HepG2 (cell line): ENCODE results near the gene CLRN2. TPM values are rescaled to one million over a fixed set of nuclear protein-coding genes. Genes with fewer than 3 reads are reported as not detected.

Source experiments
- FOSL2 ChIP-seq: sonication (generic); formaldehyde crosslinking; IDR thresholded peaks from 2 replicates; pipeline ENCODE4 v1.4.0; 2020; ENCODE audit warnings: missing genetic modification reagents
- FOXK2 ChIP-seq: fragments of 450-650 bp; IDR thresholded peaks from 2 replicates; pipeline ENCODE4 v1.6.1; 2016
- GPN1 ChIP-seq: sonication (generic); formaldehyde crosslinking; IDR thresholded peaks from 2 replicates; pipeline ENCODE4 v1.5.1; 2020; ENCODE audit warnings: missing genetic modification reagents, borderline replicate concordance
- HCFC1 ChIP-seq: fragments of 150-350 bp; IDR thresholded peaks from 2 replicates; pipeline ENCODE4 v1.6.1; 2014; ENCODE audit warnings: low read depth, low read length
- JARID2 ChIP-seq: sonication (generic); formaldehyde crosslinking; IDR thresholded peaks from 2 replicates; pipeline ENCODE4 v1.8.1; 2023; ENCODE audit warnings: missing genetic modification reagents, inconsistent platforms; ENCODE audit not compliant: insufficient replicate concordance
- MZF1 ChIP-seq: sonication (generic); formaldehyde crosslinking; IDR thresholded peaks from 2 replicates; pipeline ENCODE4 v1.8.1; 2023; ENCODE audit warnings: mild to moderate bottlenecking, missing genetic modification reagents, borderline replicate concordance
- NCOA1 ChIP-seq: sonication (generic); formaldehyde crosslinking; IDR thresholded peaks from 2 replicates; pipeline ENCODE4 v1.9.0; 2021; ENCODE audit warnings: missing genetic modification reagents
- NCOA5 ChIP-seq: sonication (generic); formaldehyde crosslinking; IDR thresholded peaks from 2 replicates; pipeline ENCODE4 v1.4.0; 2020; ENCODE audit warnings: missing genetic modification reagents
- NR3C1 ChIP-seq: sonication (generic); formaldehyde crosslinking; IDR thresholded peaks from 2 replicates; pipeline ENCODE4 v1.4.0; 2020; ENCODE audit warnings: missing genetic modification reagents
- SRSF1 ChIP-seq: fragments of 200-400 bp; formaldehyde crosslinking; optimal IDR thresholded peaks from 2 replicates; pipeline ENCODE3; 2017; ENCODE audit warnings: mild to moderate bottlenecking, low read depth, low read length, moderate library complexity
- TAF15 ChIP-seq: fragments of 200-400 bp; formaldehyde crosslinking; IDR thresholded peaks from one replicate; pipeline ENCODE4 v1.6.1; 2018; ENCODE audit warnings: mild to moderate bottlenecking, low read depth, low read length; ENCODE audit not compliant: poor library complexity, severe bottlenecking
- TOE1 ChIP-seq: sonication (generic); formaldehyde crosslinking; IDR thresholded peaks from 2 replicates; pipeline ENCODE4 v1.4.0; 2020; ENCODE audit warnings: mild to moderate bottlenecking, missing genetic modification reagents
- ZMAT3 ChIP-seq: sonication (generic); formaldehyde crosslinking; conservative IDR thresholded peaks from 2 replicates; pipeline ENCODE4 v1.7.0; 2021; ENCODE audit warnings: missing genetic modification reagents
- ZNF34 ChIP-seq: sonication (generic); formaldehyde crosslinking; IDR thresholded peaks from 2 replicates; pipeline ENCODE4 v1.4.0; 2020; ENCODE audit warnings: mild to moderate bottlenecking, missing genetic modification reagents, borderline replicate concordance
- ZNF510 ChIP-seq: sonication (generic); formaldehyde crosslinking; IDR thresholded peaks from 2 replicates; pipeline ENCODE4 v1.4.0; 2020; ENCODE audit warnings: low read depth, mild to moderate bottlenecking, missing genetic modification reagents
- ZNF670 ChIP-seq: sonication (generic); formaldehyde crosslinking; IDR thresholded peaks from 2 replicates; pipeline ENCODE4 v1.8.0; 2022; ENCODE audit warnings: mild to moderate bottlenecking, missing genetic modification reagents, borderline replicate concordance
- ZNF816 ChIP-seq: sonication (generic); formaldehyde crosslinking; IDR thresholded peaks from 2 replicates; pipeline ENCODE4 v1.8.0; 2022; ENCODE audit warnings: missing genetic modification reagents, mild to moderate bottlenecking, borderline replicate concordance
- polyA plus RNA-seq, 8 experiments: library from polyadenylated mRNA; depleted of rRNA in 3 of 8; stranded (reverse) in 7 of 8; unstranded in 1 of 8; fragments of >200 nt; fragmentation: Illumina TruSeq in 4 of 8; extraction: Trizol in 4 of 8; gene quantifications; 2 replicates each; pipeline versions ENCODE4 v1.2.1 to v1.2.3, GENCODE V29; 2011 to 2016; ENCODE audit warnings: low read depth in 4 of 8, missing spikeins in 1 of 8, mixed read lengths in 1 of 8; ENCODE audit not compliant: insufficient read depth in 1 of 8
- total RNA-seq, 5 experiments: library from RNA; depleted of rRNA; stranded (reverse); fragments of >200 nt; fragmentation: Illumina TruSeq; extraction: Trizol; gene quantifications; 2 replicates each; pipeline ENCODE4 v1.2.3, GENCODE V29; 2016; ENCODE audit warnings: low read depth in 1 of 5
- TF ChIP-seq, protein P1 (sequence below): sonication (generic); formaldehyde crosslinking; IDR thresholded peaks from 2 replicates; pipeline ENCODE4 v1.4.0; 2020; ENCODE audit warnings: missing genetic modification reagents, mild to moderate bottlenecking, borderline replicate concordance
- TF ChIP-seq, protein P2 (sequence below): sonication (generic); formaldehyde crosslinking; IDR thresholded peaks from 2 replicates; pipeline ENCODE4 v1.8.1; 2022; ENCODE audit warnings: mild to moderate bottlenecking, missing genetic modification reagents
- TF ChIP-seq, protein P3 (sequence below): IDR thresholded peaks from 2 replicates; pipeline ENCODE4 v1.6.1; 2012; ENCODE audit warnings: inconsistent platforms
- TF ChIP-seq, protein P4 (sequence below): sonication (generic); formaldehyde crosslinking; IDR thresholded peaks from 2 replicates; pipeline ENCODE4 v1.4.0; 2020; ENCODE audit warnings: missing genetic modification reagents; ENCODE audit errors: not compliant biosample characterization
- TF ChIP-seq, protein P5 (sequence below): sonication (generic); IDR thresholded peaks from 2 replicates; pipeline ENCODE4 v1.6.1; 2016; ENCODE audit warnings: low read depth, borderline replicate concordance
- TF ChIP-seq, protein P6 (sequence below): conservative IDR thresholded peaks from 2 replicates; pipeline ENCODE4 v1.6.1; 2018; ENCODE audit warnings: missing genetic modification reagents

Gene CLRN2
- total and polyA plus RNA-seq, 2 of the 13 experiments (the other 11 are each of a cell fraction or from before 2014, with no cell fraction given) = not detected

DNA sequence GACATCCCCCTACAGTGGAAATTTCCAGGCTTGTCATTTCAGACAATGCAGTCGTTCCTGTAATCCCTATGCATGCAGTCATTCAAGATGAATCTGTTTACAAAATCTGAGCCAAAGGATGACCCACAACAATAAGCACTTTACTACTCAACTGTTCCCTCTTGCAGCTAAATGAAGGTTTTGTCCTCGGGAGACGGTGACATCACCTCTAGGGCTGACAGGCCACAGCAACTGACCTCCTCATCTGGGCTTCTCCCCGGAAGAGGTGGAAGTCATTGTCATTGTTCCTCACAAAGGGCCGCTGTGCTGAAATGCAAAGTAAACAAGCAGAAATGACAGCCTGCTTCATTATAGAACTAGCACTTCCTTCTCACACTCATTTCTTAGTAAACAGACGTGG lies 29.2 kb downstream of the CLRN2 start (continued):
- TF ChIP-seq, protein P1, sequence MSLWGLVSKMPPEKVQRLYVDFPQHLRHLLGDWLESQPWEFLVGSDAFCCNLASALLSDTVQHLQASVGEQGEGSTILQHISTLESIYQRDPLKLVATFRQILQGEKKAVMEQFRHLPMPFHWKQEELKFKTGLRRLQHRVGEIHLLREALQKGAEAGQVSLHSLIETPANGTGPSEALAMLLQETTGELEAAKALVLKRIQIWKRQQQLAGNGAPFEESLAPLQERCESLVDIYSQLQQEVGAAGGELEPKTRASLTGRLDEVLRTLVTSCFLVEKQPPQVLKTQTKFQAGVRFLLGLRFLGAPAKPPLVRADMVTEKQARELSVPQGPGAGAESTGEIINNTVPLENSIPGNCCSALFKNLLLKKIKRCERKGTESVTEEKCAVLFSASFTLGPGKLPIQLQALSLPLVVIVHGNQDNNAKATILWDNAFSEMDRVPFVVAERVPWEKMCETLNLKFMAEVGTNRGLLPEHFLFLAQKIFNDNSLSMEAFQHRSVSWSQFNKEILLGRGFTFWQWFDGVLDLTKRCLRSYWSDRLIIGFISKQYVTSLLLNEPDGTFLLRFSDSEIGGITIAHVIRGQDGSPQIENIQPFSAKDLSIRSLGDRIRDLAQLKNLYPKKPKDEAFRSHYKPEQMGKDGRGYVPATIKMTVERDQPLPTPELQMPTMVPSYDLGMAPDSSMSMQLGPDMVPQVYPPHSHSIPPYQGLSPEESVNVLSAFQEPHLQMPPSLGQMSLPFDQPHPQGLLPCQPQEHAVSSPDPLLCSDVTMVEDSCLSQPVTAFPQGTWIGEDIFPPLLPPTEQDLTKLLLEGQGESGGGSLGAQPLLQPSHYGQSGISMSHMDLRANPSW (CRISPR knock-in tag) = 0 out of 2 replicates have a peak, but pooled peaks have one; percentile 41
- TF ChIP-seq ZNF34 (CRISPR knock-in tag) = no peak
- no peak for TF ChIP-seq NCOA5
- TF ChIP-seq HCFC1 = no peak
- peak; percentile 65; the same call in 1 of the 2 replicates for TF ChIP-seq FOXK2
- TF ChIP-seq, protein P2, sequence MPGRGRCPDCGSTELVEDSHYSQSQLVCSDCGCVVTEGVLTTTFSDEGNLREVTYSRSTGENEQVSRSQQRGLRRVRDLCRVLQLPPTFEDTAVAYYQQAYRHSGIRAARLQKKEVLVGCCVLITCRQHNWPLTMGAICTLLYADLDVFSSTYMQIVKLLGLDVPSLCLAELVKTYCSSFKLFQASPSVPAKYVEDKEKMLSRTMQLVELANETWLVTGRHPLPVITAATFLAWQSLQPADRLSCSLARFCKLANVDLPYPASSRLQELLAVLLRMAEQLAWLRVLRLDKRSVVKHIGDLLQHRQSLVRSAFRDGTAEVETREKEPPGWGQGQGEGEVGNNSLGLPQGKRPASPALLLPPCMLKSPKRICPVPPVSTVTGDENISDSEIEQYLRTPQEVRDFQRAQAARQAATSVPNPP = no peak
- no peak; the same call in 1 of the 2 replicates for TF ChIP-seq ZMAT3 (CRISPR knock-in tag)
- TF ChIP-seq FOSL2 (CRISPR knock-in tag) = peak; percentile 91
- no peak for TF ChIP-seq NCOA1 (CRISPR knock-in tag)
- TF ChIP-seq, protein P3, sequence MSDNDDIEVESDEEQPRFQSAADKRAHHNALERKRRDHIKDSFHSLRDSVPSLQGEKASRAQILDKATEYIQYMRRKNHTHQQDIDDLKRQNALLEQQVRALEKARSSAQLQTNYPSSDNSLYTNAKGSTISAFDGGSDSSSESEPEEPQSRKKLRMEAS = peak; percentile 51
- no peak for TF ChIP-seq GPN1 (CRISPR knock-in tag)
- no peak for TF ChIP-seq SRSF1
- TF ChIP-seq, protein P4, sequence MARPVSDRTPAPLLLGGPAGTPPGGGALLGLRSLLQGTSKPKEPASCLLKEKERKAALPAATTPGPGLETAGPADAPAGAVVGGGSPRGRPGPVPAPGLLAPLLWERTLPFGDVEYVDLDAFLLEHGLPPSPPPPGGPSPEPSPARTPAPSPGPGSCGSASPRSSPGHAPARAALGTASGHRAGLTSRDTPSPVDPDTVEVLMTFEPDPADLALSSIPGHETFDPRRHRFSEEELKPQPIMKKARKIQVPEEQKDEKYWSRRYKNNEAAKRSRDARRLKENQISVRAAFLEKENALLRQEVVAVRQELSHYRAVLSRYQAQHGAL (CRISPR knock-in tag) = no peak
- TF ChIP-seq ZNF816 (CRISPR knock-in tag) = no peak
- TF ChIP-seq, protein P5, sequence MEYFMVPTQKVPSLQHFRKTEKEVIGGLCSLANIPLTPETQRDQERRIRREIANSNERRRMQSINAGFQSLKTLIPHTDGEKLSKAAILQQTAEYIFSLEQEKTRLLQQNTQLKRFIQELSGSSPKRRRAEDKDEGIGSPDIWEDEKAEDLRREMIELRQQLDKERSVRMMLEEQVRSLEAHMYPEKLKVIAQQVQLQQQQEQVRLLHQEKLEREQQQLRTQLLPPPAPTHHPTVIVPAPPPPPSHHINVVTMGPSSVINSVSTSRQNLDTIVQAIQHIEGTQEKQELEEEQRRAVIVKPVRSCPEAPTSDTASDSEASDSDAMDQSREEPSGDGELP = peak; percentile 67
- TF ChIP-seq ZNF510 (CRISPR knock-in tag) = no peak
- TF ChIP-seq TOE1 (CRISPR knock-in tag) = no peak
- TF ChIP-seq ZNF670 (CRISPR knock-in tag) = no peak
- TF ChIP-seq JARID2 (CRISPR knock-in tag) = no peak
- TF ChIP-seq NR3C1 (CRISPR knock-in tag) = no peak
- TF ChIP-seq, protein P6, sequence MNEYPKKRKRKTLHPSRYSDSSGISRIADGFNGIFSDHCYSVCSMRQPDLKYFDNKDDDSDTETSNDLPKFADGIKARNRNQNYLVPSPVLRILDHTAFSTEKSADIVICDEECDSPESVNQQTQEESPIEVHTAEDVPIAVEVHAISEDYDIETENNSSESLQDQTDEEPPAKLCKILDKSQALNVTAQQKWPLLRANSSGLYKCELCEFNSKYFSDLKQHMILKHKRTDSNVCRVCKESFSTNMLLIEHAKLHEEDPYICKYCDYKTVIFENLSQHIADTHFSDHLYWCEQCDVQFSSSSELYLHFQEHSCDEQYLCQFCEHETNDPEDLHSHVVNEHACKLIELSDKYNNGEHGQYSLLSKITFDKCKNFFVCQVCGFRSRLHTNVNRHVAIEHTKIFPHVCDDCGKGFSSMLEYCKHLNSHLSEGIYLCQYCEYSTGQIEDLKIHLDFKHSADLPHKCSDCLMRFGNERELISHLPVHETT (CRISPR knock-in tag) = no peak
- no peak for TF ChIP-seq TAF15
- no peak for TF ChIP-seq MZF1
